Tibial artery (tissue), 4 donors: ENCODE results near the gene PLEKHH2.

Source experiments
- DNase-seq, 2 donors: peaks; one replicate each; pipeline ENCODE4 v3.0.0-alpha.2; 2019
- H3K27ac ChIP-seq, 2 donors: fragments of 200-600 bp; sonication (generic) in 1 of 2; 1 replicate in 1 of 2; 2 replicates in 1 of 2; pipeline ENCODE4 v1.5.1; 2018 to 2019; ENCODE audit warnings: mild to moderate bottlenecking in 1 of 2
- H3K27me3 ChIP-seq, 2 donors: fragments of 200-600 bp; sonication (generic) in 1 of 2; one replicate each; pipeline versions ENCODE4 v1.5.1 to v1.6.0; 2016 to 2019
- H3K36me3 ChIP-seq, 3 donors: fragments of 200-600 bp; sonication (generic) in 2 of 3; one replicate each; pipeline ENCODE4 v1.5.1; 2016 to 2019; ENCODE audit warnings: mild to moderate bottlenecking in 2 of 3
- H3K4me1 ChIP-seq, 4 donors: fragments of 200-600 bp; sonication (generic) in 2 of 4; 1 replicate in 3 of 4; 2 replicates in 1 of 4; pipeline ENCODE4 v1.5.1; 2016 to 2019
- H3K4me3 ChIP-seq, 2 donors: fragments of 200-600 bp; sonication (generic) in 1 of 2; 1 replicate in 1 of 2; 2 replicates in 1 of 2; pipeline ENCODE4 v1.5.1; 2018 to 2019; ENCODE audit warnings: mild to moderate bottlenecking in 2 of 2
- H3K9me3 ChIP-seq, 3 donors: fragments of 200-600 bp; sonication (generic) in 1 of 3; one replicate each; pipeline ENCODE4 v1.5.1; 2016 to 2019
- intact Hi-C: fragments of 100-400 bp; cut with DNase I; formaldehyde crosslinking; loops from one replicate; pipeline ENCODE4 v1.15.0; 2023; ENCODE audit warnings: low total_unique reads
- TF ChIP-seq, protein P1 (sequence below), 2 experiments: fragments of 200-600 bp in 1 of 2; fragments of 450-650 bp in 1 of 2; IDR thresholded peaks; one replicate each; pipeline ENCODE4 v1.5.1; 2017 to 2019; ENCODE audit warnings: antibody characterized with exemption in 2 of 2, mild to moderate bottlenecking in 1 of 2, moderate library complexity in 1 of 2

PLEKHH2 gene

DNA sequence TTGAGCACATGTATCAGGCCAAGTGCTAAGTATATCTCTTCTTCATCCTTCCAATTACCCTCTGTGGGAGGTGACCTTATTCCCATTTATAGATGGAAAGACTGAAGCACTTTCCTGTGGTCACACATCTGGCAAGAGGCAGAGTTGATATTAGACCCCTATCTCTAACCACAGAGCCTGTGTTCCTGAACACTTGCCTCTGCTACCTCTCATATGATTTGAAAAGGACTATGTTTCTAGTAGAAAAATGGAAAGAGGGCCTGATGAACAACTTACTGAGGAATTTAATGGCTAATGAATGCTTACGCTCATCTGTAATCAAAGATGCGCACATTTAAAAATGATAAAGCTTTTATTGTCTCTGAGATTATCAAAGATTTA lies 90.6 kb downstream of the PLEKHH2 start:
- Histone ChIP-seq H3K9me3 (no peaks in the 10 kb centered on the region), H3K4me3 (no peak overlapping the region), H3K27me3 (no peaks in the 10 kb centered on the region), H3K36me3 (peaks cover 16 to 18% (median 17%) of the 10 kb centered on the region in 3 donors), H3K27ac (no peak overlapping the region), H3K4me1 (no peaks in the 10 kb centered on the region)
- TF ChIP-seq, protein P1, sequence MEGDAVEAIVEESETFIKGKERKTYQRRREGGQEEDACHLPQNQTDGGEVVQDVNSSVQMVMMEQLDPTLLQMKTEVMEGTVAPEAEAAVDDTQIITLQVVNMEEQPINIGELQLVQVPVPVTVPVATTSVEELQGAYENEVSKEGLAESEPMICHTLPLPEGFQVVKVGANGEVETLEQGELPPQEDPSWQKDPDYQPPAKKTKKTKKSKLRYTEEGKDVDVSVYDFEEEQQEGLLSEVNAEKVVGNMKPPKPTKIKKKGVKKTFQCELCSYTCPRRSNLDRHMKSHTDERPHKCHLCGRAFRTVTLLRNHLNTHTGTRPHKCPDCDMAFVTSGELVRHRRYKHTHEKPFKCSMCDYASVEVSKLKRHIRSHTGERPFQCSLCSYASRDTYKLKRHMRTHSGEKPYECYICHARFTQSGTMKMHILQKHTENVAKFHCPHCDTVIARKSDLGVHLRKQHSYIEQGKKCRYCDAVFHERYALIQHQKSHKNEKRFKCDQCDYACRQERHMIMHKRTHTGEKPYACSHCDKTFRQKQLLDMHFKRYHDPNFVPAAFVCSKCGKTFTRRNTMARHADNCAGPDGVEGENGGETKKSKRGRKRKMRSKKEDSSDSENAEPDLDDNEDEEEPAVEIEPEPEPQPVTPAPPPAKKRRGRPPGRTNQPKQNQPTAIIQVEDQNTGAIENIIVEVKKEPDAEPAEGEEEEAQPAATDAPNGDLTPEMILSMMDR (IDR thresholded peaks at IDR 0.05) = no peak
- no peak for DNase-seq
- intact Hi-C loops = no loop called here

DNA sequence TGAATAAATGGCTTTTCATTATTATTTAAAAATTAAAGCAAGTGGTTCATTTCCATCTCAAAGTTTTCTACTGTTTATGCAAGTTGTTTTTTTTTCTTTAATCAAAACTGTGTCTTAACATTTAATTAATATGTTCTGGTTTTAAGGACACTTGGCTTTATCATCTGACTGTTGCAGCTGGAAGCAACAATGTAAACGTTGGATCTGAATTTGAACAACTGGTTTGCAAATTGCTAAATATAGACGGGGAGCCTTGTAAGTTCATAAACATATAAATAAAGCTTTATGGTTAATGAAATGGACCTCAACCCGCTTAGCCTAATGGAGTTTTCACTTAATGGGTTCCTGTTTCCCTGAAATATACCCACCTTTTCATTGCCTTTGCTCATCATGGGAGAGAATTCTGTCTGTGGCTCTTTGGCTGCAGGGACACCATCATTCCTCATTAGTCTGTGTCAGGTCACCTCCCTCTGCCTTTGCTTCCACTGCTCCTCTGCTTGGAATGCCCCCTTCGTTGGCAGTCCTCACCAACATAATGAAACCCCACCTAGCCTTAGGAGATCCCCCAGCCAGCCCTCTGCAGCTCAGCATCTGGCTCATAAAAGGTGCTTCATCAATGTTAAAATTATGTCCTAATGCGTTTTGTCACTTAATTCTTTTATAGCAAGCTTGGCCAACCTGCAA lies 92.6 kb downstream of the PLEKHH2 start:
- H3K4me1 ChIP-seq = no peaks in the 10 kb centered on the region
- no peaks in the 10 kb centered on the region for H3K9me3 ChIP-seq
- TF ChIP-seq, protein P1 (IDR thresholded peaks at IDR 0.05) = no peak

DNA sequence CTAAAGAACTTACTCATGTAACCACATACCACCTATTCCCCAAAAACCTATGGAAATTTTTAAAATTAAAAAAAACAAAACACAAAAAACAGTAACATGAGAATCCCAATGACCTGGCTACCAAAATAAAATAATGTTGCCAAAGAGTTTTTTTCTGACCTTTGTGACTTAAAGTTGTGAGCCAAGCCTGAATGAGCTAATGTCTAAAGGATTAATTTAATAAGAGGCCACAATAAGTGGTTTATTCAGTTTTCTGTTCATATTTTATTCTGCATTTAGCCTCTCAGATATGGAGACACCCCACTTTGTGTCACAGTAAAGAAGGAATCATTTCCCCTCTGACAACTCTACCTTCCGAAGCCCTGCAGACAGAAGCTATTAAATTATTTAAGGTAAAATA lies 94.2 kb downstream of the PLEKHH2 start:
- no peaks in the 10 kb centered on the region for H3K27me3 ChIP-seq
- no peak overlapping the region for H3K27ac ChIP-seq
- intact Hi-C loops = no loop called here
- no peaks in the 10 kb centered on the region for H3K4me1 ChIP-seq
- no peaks in the 10 kb centered on the region for H3K9me3 ChIP-seq
- TF ChIP-seq, protein P1 (IDR thresholded peaks at IDR 0.05) = no peak
- H3K4me3 ChIP-seq = no peak overlapping the region
- DNase-seq = no peak
- H3K36me3 ChIP-seq = peaks cover 9 to 26% (median 18%) of the 10 kb centered on the region in 3 donors

More for the DNA sequence above, 92.6 kb downstream of the PLEKHH2 start:
- intact Hi-C loops = no loop called here
- Histone ChIP-seq H3K27me3 (no peaks in the 10 kb centered on the region), H3K27ac (no peak overlapping the region), H3K4me3 (no peak overlapping the region), H3K36me3 (peaks cover 9 to 26% (median 18%) of the 10 kb centered on the region in 3 donors)
- no peak for DNase-seq

DNA sequence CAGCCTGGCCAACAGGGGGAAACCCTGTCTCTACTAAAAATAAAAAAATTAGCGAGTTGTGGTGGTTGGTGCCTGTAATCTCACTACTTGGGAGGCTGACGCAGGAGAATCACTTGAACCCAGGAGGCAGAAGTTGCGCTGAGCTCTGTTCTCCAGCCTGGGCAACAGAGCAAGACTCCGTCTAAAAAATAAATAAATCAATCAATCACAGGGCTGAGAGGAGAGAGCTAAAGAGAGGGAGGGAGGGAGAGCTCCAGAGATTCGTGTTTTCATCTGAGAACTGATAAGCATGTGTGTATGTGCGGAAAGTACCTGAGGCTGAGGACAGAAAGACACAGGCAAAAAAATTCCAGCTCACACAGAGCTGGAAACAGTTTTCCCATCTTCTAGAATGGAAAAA lies 99.6 kb downstream of the PLEKHH2 start:
- peaks cover 0 to 17% (median 3%) of the 10 kb centered on the region in 4 donors for H3K4me1 ChIP-seq
- peaks cover 4 to 17% (median 13%) of the 10 kb centered on the region in 3 donors for H3K36me3 ChIP-seq
- H3K9me3 ChIP-seq = no peaks in the 10 kb centered on the region
- intact Hi-C loops = no loop called here
- H3K27me3 ChIP-seq = no peaks in the 10 kb centered on the region
- TF ChIP-seq, protein P1 (IDR thresholded peaks at IDR 0.05) = no peak
- H3K27ac ChIP-seq = peak overlapping the region; percentile 18 to 56
- DNase-seq = no peak
- H3K4me3 ChIP-seq = no peak overlapping the region

DNA sequence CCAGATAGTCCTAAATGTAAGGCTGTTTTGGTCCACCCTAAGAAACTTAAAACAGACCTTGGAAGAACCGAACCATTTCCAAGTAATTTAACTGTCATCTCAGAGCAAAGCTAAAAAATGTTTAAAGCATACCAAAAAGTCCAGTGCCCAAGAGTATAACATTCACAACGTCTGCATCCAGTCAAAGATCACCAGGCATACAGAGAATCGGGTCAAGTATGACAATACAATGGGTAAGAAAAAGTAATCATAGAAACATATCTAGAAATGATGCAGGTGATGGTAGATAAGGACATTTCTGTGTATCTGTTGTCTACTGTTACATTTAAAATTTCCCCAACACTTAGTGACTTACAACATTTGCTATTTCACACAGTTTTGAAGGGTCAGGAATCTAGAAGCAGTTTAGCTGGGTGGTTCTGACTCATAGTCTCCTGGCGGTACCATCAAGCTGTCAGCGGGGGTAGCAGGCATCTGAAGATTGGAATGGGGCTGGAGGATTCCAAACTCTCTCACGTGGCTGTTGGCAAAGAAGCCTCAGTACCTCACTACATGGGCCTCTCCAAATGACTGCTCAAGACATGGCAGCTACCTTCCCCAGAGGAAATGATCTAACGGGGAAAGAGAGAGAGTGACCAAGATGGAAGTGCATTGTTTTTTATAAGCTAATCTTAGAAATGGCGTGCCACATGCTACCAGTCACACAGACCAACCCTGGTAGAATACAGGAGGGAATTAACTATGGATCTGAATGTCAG lies 100.2 kb downstream of the PLEKHH2 start:
- H3K4me1 ChIP-seq = peaks cover 0 to 17% (median 3%) of the 10 kb centered on the region in 4 donors
- no peaks in the 10 kb centered on the region for H3K27me3 ChIP-seq
- peak overlapping the region; percentile 18 to 56 for H3K27ac ChIP-seq
- DNase-seq = peak; percentile 47 to 79
- no peaks in the 10 kb centered on the region for H3K9me3 ChIP-seq
- H3K36me3 ChIP-seq = peaks cover 4 to 17% (median 13%) of the 10 kb centered on the region in 3 donors
- intact Hi-C loops = no loop called here
- TF ChIP-seq, protein P1 (IDR thresholded peaks at IDR 0.05) = no peak
- no peak overlapping the region for H3K4me3 ChIP-seq
